WTC11 (cell line): Measurements from ENCODE around the gene SGCB. TPM values are rescaled to one million over a fixed set of nuclear protein-coding genes. Genes with fewer than 3 reads are reported as not detected.
A peak's percentile ranks its signal among the peaks of the same experiment; 100 is the strongest.

ENCODE experiments used
- ATAC-seq: fragments of 200-7000 bp; cut with Tn5 transposase; 2 replicates; pipeline ENCODE4 v1.10.0; 2021; ENCODE audit warnings: mild to moderate bottlenecking, moderate library complexity
- CTCF ChIA-PET: fragments of 300-600 bp; sonication (Branson Sonifier 250); formaldehyde crosslinking; loops from one replicate; lab custom pipeline; 2021; ENCODE audit warnings: antibody characterized with exemption; lab: Charles Lee
- POLR2A ChIA-PET: fragments of 350-600 bp; sonication (Branson Sonifier 250); formaldehyde crosslinking; loops from one replicate; lab custom pipeline; 2021; ENCODE audit warnings: antibody characterized with exemption; lab: Charles Lee
- DNase-seq: peaks from one replicate; pipeline ENCODE4 v3.0.0; 2021; ENCODE audit warnings: low spot score
- H3K27ac Mint-ChIP-seq: 2 replicates; pipeline ENCODE4 v1.8.0; 2021; ENCODE audit warnings: mixed read lengths
- H3K27me3 Mint-ChIP-seq: 2 replicates; pipeline ENCODE4 v1.8.0; 2021; ENCODE audit warnings: low read depth, mild to moderate bottlenecking, moderate library complexity, mixed read lengths
- H3K36me3 Mint-ChIP-seq: 2 replicates; pipeline ENCODE4 v1.8.0; 2021; ENCODE audit warnings: mixed read lengths
- H3K4me1 Mint-ChIP-seq: 2 replicates; pipeline ENCODE4 v1.8.0; 2022; ENCODE audit warnings: mixed read lengths
- H3K4me3 Mint-ChIP-seq: 2 replicates; pipeline ENCODE4 v1.8.0; 2021; ENCODE audit warnings: mild to moderate bottlenecking, moderate library complexity, mixed read lengths
- H3K9me3 Mint-ChIP-seq: 2 replicates; pipeline ENCODE4 v1.8.0; 2021; ENCODE audit warnings: mixed read lengths
- FOXK1 ChIP-seq: sonication (generic); formaldehyde crosslinking; IDR thresholded peaks from 2 replicates; pipeline ENCODE4 v1.8.0; 2022; ENCODE audit warnings: mild to moderate bottlenecking, moderate library complexity, missing genetic modification reagents
- HMGA2 ChIP-seq: fragments of 250-450 bp; sonication (Bioruptor Pico); IDR thresholded peaks from 2 replicates; pipeline ENCODE4 v1.4.0; 2021; ENCODE audit warnings: mild to moderate bottlenecking, moderate library complexity
- IRF2 ChIP-seq: sonication (generic); formaldehyde crosslinking; IDR thresholded peaks from 2 replicates; pipeline ENCODE4 v1.8.0; 2022; ENCODE audit warnings: low read depth, missing genetic modification reagents, borderline replicate concordance
- MXD4 ChIP-seq: fragments of 250-450 bp; sonication (Bioruptor Pico); IDR thresholded peaks from 2 replicates; pipeline ENCODE4 v1.8.0; 2021; ENCODE audit warnings: mild to moderate bottlenecking, moderate library complexity, borderline replicate concordance
- NR3C1 ChIP-seq: sonication (generic); formaldehyde crosslinking; conservative IDR thresholded peaks from 2 replicates; pipeline ENCODE4 v1.8.1; 2023; ENCODE audit warnings: low read depth, mild to moderate bottlenecking, missing genetic modification reagents
- PRRX2 ChIP-seq: fragments of 250-450 bp; sonication (Bioruptor Pico); IDR thresholded peaks from 2 replicates; pipeline ENCODE4 v1.8.0; 2021; ENCODE audit warnings: mild to moderate bottlenecking
- TEAD1 ChIP-seq: sonication (generic); formaldehyde crosslinking; IDR thresholded peaks from 2 replicates; pipeline ENCODE4 v1.8.0; 2022; ENCODE audit warnings: mild to moderate bottlenecking, missing genetic modification reagents
- ZNF219 ChIP-seq: sonication (generic); formaldehyde crosslinking; IDR thresholded peaks from 2 replicates; pipeline ENCODE4 v1.8.0; 2023; ENCODE audit warnings: missing genetic modification reagents, mild to moderate bottlenecking, borderline replicate concordance
- ZNF263 ChIP-seq: sonication (generic); formaldehyde crosslinking; IDR thresholded peaks from 2 replicates; pipeline ENCODE4 v1.8.1; 2022; ENCODE audit warnings: low read depth, mild to moderate bottlenecking, moderate library complexity, missing genetic modification reagents
- total RNA-seq: library from RNA; stranded (reverse); gene quantifications from 3 replicates; pipeline ENCODE4 v1.2.3, GENCODE V29; 2021
- TF ChIP-seq, protein P1 (sequence below): sonication (generic); formaldehyde crosslinking; IDR thresholded peaks from 2 replicates; pipeline ENCODE4 v1.8.1; 2023; ENCODE audit warnings: mild to moderate bottlenecking, missing genetic modification reagents, borderline replicate concordance
- TF ChIP-seq, protein P2 (sequence below): sonication (generic); formaldehyde crosslinking; IDR thresholded peaks from 2 replicates; pipeline ENCODE4 v1.8.0; 2022; ENCODE audit warnings: missing genetic modification reagents
- TF ChIP-seq, protein P3 (sequence below): sonication (generic); formaldehyde crosslinking; IDR thresholded peaks from 2 replicates; pipeline ENCODE4 v1.8.1; 2023; ENCODE audit warnings: mild to moderate bottlenecking, missing genetic modification reagents, moderate library complexity
- TF ChIP-seq, protein P4 (sequence below): fragments of 250-450 bp; sonication (Bioruptor Pico); IDR thresholded peaks from 2 replicates; pipeline ENCODE4 v1.8.0; 2021; ENCODE audit warnings: mild to moderate bottlenecking
- TF ChIP-seq, protein P5 (sequence below): sonication (generic); formaldehyde crosslinking; conservative IDR thresholded peaks from 2 replicates; pipeline ENCODE4 v1.8.1; 2022; ENCODE audit warnings: mild to moderate bottlenecking, missing genetic modification reagents

SGCB gene
- total RNA-seq, 1 experiment from 2014 or later: 27.6 TPM

DNA sequence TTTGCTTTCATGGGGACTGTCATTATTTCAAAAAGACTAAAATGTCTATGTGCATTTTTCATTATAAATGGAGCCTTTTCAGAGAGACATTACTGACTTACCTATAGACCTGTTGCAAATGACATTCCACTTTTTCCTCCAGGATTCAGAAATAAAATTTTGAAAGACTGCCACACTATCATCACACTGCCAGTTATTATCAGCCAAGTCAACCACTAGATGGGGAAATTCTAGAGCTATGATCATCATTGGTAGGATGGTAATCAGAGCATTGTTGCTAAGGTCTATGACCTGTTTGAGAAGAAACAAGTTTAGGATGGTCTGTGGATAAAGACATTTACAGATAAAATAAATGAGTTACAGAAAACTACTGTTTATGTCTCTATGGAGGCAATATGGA, 40.5 kb downstream of the SGCB start (continued):
- TF ChIP-seq, protein P1, sequence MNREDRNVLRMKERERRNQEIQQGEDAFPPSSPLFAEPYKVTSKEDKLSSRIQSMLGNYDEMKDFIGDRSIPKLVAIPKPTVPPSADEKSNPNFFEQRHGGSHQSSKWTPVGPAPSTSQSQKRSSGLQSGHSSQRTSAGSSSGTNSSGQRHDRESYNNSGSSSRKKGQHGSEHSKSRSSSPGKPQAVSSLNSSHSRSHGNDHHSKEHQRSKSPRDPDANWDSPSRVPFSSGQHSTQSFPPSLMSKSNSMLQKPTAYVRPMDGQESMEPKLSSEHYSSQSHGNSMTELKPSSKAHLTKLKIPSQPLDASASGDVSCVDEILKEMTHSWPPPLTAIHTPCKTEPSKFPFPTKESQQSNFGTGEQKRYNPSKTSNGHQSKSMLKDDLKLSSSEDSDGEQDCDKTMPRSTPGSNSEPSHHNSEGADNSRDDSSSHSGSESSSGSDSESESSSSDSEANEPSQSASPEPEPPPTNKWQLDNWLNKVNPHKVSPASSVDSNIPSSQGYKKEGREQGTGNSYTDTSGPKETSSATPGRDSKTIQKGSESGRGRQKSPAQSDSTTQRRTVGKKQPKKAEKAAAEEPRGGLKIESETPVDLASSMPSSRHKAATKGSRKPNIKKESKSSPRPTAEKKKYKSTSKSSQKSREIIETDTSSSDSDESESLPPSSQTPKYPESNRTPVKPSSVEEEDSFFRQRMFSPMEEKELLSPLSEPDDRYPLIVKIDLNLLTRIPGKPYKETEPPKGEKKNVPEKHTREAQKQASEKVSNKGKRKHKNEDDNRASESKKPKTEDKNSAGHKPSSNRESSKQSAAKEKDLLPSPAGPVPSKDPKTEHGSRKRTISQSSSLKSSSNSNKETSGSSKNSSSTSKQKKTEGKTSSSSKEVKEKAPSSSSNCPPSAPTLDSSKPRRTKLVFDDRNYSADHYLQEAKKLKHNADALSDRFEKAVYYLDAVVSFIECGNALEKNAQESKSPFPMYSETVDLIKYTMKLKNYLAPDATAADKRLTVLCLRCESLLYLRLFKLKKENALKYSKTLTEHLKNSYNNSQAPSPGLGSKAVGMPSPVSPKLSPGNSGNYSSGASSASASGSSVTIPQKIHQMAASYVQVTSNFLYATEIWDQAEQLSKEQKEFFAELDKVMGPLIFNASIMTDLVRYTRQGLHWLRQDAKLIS (CRISPR knock-in tag): no peak

DNA sequence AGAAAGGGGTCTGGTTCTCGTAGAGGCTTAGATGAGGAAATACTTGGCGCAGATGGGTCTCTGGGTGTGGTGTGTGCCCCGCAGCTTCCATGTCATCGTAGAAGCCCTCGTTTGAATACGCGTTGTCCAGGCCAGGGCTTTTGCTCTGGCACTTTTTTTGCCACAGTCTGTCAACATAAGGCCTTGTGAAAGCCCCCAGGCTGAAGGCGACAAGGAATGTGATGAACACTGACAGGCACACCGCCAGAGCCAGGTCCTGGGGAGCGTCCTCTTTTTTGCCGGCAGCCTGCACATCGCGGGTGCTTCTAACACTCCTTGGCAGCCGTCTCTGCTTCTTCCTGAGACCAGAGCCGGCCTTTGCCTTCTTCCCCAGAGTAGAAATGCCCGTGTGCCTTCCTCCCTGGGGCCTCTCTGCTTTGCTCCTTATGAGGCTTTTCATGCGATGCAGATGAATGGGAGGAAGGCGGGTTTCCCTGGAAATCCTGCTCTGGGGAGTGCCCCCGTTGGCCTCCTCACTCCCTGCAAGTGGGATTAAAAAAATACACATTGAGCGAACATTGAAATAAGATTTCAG, 42.4 kb downstream of the SGCB start:
- H3K4me3 Mint-ChIP-seq: no peak overlapping the region
- no peak for DNase-seq
- CTCF ChIA-PET: no interaction called here
- TF ChIP-seq PRRX2 (CRISPR knock-in tag) (no peak), NR3C1 (CRISPR knock-in tag) (no peak), ZNF263 (CRISPR knock-in tag) (no peak), ZNF219 (CRISPR knock-in tag) (no peak), IRF2 (CRISPR knock-in tag) (no peak), TEAD1 (no peak), HMGA2 (CRISPR knock-in tag) (no peak), FOXK1 (CRISPR knock-in tag) (no peak), MXD4 (CRISPR knock-in tag) (no peak)
- TF ChIP-seq, protein P2, sequence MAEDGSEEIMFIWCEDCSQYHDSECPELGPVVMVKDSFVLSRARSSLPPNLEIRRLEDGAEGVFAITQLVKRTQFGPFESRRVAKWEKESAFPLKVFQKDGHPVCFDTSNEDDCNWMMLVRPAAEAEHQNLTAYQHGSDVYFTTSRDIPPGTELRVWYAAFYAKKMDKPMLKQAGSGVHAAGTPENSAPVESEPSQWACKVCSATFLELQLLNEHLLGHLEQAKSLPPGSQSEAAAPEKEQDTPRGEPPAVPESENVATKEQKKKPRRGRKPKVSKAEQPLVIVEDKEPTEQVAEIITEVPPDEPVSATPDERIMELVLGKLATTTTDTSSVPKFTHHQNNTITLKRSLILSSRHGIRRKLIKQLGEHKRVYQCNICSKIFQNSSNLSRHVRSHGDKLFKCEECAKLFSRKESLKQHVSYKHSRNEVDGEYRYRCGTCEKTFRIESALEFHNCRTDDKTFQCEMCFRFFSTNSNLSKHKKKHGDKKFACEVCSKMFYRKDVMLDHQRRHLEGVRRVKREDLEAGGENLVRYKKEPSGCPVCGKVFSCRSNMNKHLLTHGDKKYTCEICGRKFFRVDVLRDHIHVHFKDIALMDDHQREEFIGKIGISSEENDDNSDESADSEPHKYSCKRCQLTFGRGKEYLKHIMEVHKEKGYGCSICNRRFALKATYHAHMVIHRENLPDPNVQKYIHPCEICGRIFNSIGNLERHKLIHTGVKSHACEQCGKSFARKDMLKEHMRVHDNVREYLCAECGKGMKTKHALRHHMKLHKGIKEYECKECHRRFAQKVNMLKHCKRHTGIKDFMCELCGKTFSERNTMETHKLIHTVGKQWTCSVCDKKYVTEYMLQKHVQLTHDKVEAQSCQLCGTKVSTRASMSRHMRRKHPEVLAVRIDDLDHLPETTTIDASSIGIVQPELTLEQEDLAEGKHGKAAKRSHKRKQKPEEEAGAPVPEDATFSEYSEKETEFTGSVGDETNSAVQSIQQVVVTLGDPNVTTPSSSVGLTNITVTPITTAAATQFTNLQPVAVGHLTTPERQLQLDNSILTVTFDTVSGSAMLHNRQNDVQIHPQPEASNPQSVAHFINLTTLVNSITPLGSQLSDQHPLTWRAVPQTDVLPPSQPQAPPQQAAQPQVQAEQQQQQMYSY: no peak
- TF ChIP-seq, protein P3, sequence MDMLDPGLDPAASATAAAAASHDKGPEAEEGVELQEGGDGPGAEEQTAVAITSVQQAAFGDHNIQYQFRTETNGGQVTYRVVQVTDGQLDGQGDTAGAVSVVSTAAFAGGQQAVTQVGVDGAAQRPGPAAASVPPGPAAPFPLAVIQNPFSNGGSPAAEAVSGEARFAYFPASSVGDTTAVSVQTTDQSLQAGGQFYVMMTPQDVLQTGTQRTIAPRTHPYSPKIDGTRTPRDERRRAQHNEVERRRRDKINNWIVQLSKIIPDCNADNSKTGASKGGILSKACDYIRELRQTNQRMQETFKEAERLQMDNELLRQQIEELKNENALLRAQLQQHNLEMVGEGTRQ (CRISPR knock-in tag): no peak
- TF ChIP-seq, protein P4, sequence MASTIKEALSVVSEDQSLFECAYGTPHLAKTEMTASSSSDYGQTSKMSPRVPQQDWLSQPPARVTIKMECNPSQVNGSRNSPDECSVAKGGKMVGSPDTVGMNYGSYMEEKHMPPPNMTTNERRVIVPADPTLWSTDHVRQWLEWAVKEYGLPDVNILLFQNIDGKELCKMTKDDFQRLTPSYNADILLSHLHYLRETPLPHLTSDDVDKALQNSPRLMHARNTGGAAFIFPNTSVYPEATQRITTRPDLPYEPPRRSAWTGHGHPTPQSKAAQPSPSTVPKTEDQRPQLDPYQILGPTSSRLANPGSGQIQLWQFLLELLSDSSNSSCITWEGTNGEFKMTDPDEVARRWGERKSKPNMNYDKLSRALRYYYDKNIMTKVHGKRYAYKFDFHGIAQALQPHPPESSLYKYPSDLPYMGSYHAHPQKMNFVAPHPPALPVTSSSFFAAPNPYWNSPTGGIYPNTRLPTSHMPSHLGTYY (CRISPR knock-in tag): no peak
- TF ChIP-seq, protein P5, sequence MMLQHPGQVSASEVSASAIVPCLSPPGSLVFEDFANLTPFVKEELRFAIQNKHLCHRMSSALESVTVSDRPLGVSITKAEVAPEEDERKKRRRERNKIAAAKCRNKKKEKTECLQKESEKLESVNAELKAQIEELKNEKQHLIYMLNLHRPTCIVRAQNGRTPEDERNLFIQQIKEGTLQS (CRISPR knock-in tag): no peak
- POLR2A ChIA-PET: no interaction called here
- H3K4me1 Mint-ChIP-seq: peaks cover 11% of the 10 kb centered on the region
- H3K27me3 Mint-ChIP-seq: no peaks in the 10 kb centered on the region
- peaks cover 1% of the 10 kb centered on the region for H3K36me3 Mint-ChIP-seq
- ATAC-seq: peak; percentile 48
- H3K27ac Mint-ChIP-seq: no peak overlapping the region
- peaks cover 17% of the 10 kb centered on the region for H3K9me3 Mint-ChIP-seq

Other genes with a start within 250 kb of the SGCB start
- 33.3 to 36.2 TPM (median 34.3 TPM) in 3 replicates for gene DCUN1D4, start 195.1 kb downstream of the SGCB start, total RNA-seq
- gene LRRC66, start 17.9 kb downstream of the SGCB start, total RNA-seq: 0.07 to 0.16 TPM in 2 of 3 replicates, not detected in the other
- 6.0 to 7.7 TPM (median 6.6 TPM) in 3 replicates for gene SPATA18, start 13.0 kb upstream of the SGCB start, total RNA-seq